Colon (tissue), 2 donors: ENCODE measurements around the gene IRX4.

Experiments
- FAIRE-seq: peaks from 2 replicates; lab custom pipeline; 2012; peaks lifted over from hg19 to GRCh38; lab: Jason Lieb, UNC
- donor health status: control.
- donor health status: control.

The IRX4 gene

GRCh38 chr5:1882337-1883119 lies at the start of gene IRX4:
IRX4 (minus strand) TSS chr5:1882925; CDS start chr5:1882647, 278 bp downstream.
- FAIRE-seq: no peak

- no peak for FAIRE-seq
Measured at GRCh38 chr5:1931604-1932231, 49.0 kb upstream of the IRX4 start.

DNA sequence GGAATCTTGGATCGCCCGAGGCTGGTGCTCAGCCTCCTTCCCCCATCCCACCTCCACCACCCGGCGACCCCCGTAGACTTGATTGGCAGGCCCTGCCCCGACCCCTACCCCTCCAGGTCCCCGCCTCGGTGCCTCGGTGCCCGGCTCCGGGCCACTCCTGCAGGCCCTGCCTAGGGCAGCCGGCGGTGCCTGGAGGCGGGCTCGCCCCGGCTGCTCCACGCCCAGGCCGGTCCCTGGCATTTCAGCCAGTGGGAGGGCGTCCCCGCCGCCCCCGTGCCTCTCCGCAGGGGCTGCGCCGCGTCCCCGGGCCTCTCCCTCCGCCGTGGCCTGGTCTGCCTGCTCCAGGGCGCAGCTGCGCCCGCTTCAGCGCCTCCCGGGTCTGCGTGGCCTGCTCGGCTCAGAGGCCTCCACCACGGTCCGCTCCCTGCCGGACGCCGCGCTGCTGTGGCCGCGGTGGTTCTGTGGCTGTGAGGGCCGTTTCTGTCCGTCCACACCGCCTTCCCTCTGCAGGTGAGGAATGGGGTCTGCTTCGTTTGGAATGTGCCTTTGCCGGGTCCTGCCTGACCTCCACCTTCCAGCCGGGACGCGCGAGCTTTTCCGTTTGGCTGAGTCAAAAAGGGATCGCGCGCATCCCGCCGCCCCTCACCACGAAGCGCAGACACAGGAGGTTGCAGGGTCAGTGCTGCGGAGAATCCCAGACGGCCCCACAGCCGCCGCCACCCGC lies 48.3 kb upstream of the IRX4 start:
- no peak for FAIRE-seq

- FAIRE-seq: no peak
Measured at GRCh38 chr5:1930501-1930879, 47.8 kb upstream of the IRX4 start.

DNA sequence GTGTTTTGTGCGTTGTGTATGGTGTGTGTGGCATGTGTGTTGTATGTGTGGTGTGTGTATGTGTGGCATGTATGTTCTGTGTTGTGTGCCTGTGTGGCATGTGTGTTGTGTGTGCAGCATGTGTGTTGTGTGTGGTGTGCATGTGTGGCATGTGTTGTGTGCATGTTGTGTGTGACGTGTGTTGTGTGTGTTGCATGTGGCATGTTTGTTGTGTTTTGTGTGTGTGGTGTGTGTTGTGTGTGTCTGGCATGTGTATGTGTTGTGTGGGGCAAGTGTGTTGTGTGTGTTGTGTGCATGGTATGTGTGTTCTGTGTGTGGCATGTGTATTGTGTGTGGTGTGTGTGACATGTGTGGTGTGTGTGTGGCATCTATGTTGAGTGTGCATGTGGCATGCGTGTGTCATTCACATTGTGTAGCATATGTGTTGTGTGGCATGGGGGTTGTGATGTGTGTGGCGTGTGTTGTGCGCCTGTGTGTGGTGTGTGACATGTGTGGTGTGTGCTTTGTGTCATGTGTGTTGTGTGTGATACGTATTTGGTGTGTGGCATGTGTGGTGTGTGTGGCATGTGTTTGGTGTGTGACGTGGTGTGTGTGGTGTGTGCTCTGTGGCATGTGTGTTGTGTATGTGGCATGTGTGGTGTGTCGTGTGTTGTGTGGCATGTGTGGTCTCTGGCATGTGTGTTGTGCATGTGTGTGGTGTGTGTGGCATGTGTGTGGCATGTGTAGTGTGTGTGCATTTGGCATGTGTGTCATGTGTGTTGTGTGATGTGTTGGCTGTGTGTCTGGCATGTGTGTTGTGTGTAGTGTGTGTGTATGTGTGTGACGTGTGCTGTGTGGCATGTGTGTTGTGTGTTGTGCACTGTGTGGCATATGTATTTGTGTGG lies 46.6 kb upstream of the IRX4 start:
- no peak for FAIRE-seq

DNA sequence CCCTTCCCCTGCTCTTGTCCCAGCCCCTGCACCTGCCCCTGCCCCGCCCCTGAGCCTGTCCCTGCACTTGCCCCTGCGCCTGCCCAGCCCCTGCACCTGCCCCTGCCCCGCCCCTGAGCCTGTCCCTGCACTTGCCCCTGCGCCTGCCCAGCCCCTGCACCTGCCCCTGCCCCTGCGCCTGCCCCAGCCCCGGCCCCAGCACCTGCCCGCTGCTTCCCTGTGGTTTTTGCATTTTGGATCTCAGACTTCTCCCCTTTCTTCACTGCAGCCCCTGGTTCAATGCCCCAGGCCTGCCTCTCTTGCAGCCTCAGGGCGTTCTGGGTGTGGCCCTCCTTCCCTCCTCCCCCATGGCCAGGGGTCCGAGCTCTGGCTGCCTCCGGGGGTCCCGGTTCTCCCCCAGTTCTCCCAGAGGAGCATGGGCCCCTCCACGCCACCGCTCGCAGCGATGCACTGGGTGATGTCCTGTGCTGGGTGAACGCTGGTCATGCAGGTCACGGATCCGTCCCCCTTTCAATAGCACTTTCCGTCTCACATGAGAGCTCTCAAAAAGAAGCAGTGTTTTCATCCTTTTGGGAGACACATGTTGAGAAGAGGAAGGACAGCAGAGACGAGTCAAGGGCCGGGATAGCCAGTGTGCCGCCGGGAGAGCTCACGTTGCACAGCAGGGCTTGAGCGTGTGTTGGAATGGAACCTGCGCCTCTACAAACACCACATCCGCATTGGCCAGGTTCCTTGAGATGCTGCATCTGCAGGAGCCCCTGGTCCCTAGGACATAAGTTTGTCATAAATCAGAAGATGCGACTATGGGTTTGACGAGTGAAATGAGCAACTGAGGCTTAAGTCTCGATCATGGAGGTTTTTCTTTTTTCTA lies 44.0 kb upstream of the IRX4 start:
- FAIRE-seq: no peak

DNA sequence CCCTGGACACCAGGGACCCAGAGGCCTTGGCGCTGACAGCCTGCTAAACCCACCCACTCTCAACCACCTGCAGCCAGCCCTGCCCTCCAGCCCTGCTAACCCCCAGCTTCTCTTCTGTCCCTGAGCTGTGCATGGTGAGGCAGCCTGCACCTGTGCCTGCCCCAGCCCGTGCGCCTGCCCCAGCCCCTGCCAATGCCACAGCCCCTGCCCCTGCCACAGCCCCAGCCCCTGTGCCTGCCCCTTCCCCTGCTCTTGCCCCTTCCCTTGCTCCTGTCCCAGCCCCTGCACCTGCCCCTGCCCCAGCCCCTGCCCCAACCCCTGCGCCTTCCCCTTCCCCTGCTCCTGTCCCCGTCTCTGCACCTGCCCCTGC lies 43.3 kb upstream of the IRX4 start:
- FAIRE-seq: no peak

DNA sequence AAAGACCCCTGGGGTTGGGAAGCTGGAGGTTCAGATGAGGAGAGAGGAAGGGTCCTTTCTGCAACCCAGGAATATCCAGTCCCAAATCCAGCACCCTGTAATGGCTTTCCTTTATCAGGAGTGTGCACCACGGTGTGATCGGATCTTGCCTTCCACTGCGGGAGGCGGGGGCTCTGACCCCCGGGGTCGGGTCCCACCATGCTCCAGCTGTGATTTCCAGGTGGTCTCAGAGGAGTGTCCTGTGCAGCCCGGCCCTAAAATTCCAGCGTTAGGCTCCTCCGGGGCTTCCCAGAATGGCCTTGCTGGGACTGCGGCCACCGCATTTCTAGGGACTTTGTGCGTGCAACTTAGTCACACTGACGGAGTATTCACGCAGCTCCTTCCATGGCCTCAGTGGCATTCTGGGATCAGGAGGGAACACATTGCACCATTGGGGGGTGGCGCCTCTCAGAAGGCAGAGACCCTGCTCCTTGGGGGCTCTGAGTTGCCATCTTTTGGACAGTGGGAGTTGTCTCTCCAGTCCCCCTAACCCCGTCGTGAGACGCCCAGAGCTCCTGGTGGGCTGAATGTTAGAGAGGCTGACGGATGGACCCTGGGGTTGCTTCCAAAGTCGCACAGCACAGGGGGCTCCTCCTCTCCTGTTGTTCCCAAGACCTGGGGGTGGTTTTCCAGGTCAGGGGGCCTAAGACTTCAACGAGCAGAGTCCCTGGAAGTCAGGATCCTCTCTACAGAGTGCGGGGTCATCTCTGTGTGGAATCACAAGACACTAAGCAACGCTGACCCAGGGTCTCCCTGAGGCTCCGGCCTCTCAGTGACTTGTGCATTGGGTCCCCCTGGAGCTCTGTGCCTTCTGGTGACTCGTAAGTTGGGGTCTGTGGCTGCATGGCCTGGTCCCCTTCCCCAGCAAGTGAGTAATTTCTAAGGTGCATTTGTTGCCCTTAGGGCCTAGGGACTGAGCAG lies 42.7 kb upstream of the IRX4 start:
- no peak for FAIRE-seq

DNA sequence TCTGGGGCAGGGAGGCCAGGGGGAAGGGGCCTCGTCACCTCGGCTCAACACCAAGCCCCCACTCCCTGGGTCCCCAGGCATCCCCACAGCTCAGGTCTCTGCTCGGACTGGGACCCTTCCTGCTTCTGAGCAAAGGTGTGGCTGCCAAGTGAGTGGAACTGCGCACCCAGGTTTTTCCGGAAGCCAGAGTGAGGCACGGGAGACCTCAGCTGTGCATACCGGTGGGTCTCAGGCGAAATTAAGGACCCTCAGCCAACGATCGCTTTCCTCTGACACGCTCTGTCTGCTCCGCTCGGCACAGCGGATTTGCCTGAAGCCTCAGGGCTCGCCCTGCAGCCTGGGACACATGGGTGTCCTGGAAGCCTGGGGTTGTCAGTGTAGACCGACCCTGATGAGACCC lies 41.0 kb upstream of the IRX4 start:
- no peak for FAIRE-seq

DNA sequence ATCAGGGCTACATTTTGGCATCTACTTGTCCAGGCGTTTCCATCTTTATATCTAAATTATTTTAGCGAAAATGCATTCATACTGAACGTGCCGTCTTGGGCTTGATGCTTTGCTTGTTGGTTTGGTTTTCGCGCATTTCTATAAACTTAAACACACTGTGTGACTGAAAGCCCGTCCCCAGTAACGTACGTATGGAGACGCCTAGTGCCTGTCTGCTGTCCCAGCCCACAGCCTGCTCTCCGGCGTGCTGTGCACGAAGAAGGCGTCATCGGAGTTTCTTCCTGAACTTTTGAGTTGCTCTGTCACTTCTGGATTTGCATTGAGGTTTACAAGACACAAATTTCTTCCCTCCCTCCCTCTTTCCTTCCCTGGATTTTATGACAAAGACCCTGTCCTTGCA lies 40.6 kb upstream of the IRX4 start:
- no peak for FAIRE-seq

- FAIRE-seq: no peak
Measured at GRCh38 chr5:1921711-1922110, 39.0 kb upstream of the IRX4 start.

- no peak for FAIRE-seq
Measured at GRCh38 chr5:1919750-1920149, 37.0 kb upstream of the IRX4 start.

DNA sequence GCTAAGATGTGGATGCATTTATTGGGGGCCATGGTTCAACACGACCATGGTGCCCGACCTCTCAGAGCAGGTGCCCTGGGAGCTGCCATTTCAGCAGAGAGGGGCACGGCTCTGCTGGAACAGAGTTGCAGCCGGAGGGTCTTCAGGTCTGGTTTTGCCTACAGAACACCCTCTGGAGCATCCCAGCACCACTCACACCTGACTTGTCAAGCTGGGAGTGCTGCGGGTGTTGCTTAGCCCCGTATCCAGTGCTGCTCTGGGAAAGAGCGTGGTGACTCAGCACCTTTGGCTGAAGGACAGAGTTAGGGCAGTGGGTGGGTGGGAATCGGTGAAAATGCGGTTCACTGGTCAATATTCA lies 36.5 kb upstream of the IRX4 start:
- FAIRE-seq: no peak

GRCh38 chr5:1918488-1919208 lies 35.9 kb upstream of the IRX4 start:
- FAIRE-seq: no peak

GRCh38 chr5:1917830-1918487 lies 35.2 kb upstream of the IRX4 start:
- no peak for FAIRE-seq

DNA sequence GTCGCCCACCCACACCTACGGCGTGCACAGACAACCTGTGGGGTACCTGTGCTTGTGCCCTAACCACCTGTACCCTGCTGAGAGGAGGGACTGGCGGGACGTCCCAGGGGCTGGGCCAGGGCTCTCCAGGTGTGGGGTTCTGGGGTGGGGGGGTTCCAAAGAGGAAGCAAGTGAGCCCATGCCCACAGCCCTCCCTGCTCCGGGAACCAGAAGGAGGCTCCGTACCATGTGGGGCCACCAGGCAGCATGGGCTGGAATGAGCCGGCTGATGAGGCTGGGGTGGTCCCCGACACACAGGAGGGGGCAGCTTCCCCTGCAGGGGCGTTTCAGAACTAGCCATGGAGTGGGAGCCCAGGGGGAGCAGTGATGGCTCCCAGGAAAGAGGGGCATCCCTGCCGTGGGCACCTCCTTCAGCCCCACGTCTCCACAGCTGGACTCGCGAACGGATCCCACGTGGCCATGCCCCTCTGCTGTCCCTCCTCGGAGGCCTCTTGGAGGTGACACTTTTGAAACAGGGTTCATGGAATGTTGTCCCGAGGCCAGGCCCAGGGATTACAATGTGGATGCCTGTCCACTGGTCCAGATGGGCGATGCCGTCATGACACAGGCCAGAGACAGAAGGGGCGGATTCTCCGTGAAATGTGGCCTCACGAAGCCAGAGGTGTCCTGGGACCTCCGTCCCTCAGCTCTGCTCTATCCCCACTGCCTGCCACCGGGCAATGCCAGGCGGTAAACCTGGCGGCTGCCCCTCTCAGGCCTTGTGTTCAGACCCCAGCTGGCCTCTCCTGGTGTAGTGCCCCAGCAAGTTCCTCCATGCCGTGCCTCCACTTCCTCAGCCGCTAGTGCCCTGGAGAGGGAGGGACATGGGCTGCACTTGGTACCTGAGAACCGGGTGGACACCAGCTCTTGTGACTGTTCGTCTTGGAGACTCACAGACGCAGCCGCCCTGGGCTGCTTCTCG lies 33.6 kb upstream of the IRX4 start:
- no peak for FAIRE-seq

- no peak for FAIRE-seq
Measured at GRCh38 chr5:1915316-1915715, 32.6 kb upstream of the IRX4 start.

DNA sequence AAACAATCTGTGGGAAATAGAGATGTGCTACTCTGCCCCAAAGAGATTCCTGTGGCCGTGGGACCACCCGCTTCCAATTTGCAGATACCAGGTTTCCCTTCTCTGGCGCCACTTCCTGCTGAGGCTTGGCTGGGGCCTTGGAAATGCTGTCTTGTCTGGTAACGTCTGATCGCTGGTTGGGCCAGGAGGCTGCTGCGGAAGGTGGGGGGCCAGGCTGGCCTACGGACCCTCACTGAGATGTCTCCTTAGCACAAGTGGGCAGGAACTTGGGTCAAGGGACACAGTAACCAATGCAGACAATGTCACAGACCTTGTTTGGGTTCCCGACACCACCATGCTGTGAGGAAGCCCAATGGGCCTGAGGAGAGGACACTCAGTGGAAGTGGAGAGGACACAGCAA lies 31.7 kb upstream of the IRX4 start:
- FAIRE-seq: no peak
